Glutamatergic neuron (in vitro differentiated cells): ENCODE results near the gene SYT17. TPM values are rescaled to one million over a fixed set of nuclear protein-coding genes. Genes with fewer than 3 reads are reported as not detected.

Experiments
- DNase-seq: peaks from one replicate; pipeline ENCODE4 v3.0.0; 2022
- H3K27ac Mint-ChIP-seq: one replicate; pipeline ENCODE4 v1.8.0; 2020; ENCODE audit warnings: mild to moderate bottlenecking, mixed read lengths, inconsistent platforms; ENCODE audit not compliant: unreplicated experiment
- H3K27me3 Mint-ChIP-seq: one replicate; pipeline ENCODE4 v1.8.0; 2020; ENCODE audit warnings: mild to moderate bottlenecking, moderate library complexity, mixed read lengths, inconsistent platforms; ENCODE audit not compliant: unreplicated experiment
- H3K36me3 Mint-ChIP-seq: one replicate; pipeline ENCODE4 v1.8.0; 2020; ENCODE audit warnings: mild to moderate bottlenecking, mixed read lengths, inconsistent platforms; ENCODE audit not compliant: unreplicated experiment
- H3K4me1 Mint-ChIP-seq: one replicate; pipeline ENCODE4 v1.8.0; 2020; ENCODE audit warnings: mild to moderate bottlenecking, low read depth, mixed read lengths, inconsistent platforms; ENCODE audit not compliant: unreplicated experiment
- H3K4me3 Mint-ChIP-seq: one replicate; pipeline ENCODE4 v1.8.0; 2020; ENCODE audit warnings: mild to moderate bottlenecking, mixed read lengths, inconsistent platforms; ENCODE audit not compliant: unreplicated experiment
- H3K9me3 Mint-ChIP-seq: one replicate; pipeline ENCODE4 v1.8.0; 2020; ENCODE audit warnings: mild to moderate bottlenecking, moderate library complexity, mixed read lengths, inconsistent platforms; ENCODE audit not compliant: unreplicated experiment
- CTCF ChIP-seq: fragments of 200-600 bp; sonication (generic); IDR thresholded peaks from one replicate; pipeline ENCODE4 v1.5.0; 2021; ENCODE audit not compliant: partially characterized antibody, unreplicated experiment
- total RNA-seq: library from RNA; stranded (reverse); fragmentation: NEBNext Ultra II Directional; extraction: Animal tissue kit (Norgen Biotek cat#: 25700); gene quantifications from one replicate; pipeline ENCODE4 v1.2.1, GENCODE V29; 2021; ENCODE audit not compliant: unreplicated experiment

SYT17 gene
- total RNA-seq, 1 donor from 2014 or later, result 10.0 TPM

GRCh38 chr16:19241512-19241911 is 73.5 kb downstream of the SYT17 start:
- H3K4me1 Mint-ChIP-seq, result no peaks in the 10 kb centered on the region

GRCh38 chr16:19242186-19242585 is 74.1 kb downstream of the SYT17 start:
- Mint-ChIP-seq H3K36me3 (peaks cover 11% of the 10 kb centered on the region), H3K4me1 (no peaks in the 10 kb centered on the region), H3K27me3 (peaks cover 6% of the 10 kb centered on the region), H3K4me3 (no peak overlapping the region), H3K9me3 (peaks cover 2% of the 10 kb centered on the region), H3K27ac (no peak overlapping the region)
- TF ChIP-seq CTCF, result no peak
- DNase-seq, result no peak

More at GRCh38 chr16:19241512-19241911, 73.5 kb downstream of the SYT17 start:
- H3K4me3 Mint-ChIP-seq, result no peak overlapping the region
- no peak overlapping the region for H3K27ac Mint-ChIP-seq
- peaks cover 2% of the 10 kb centered on the region for H3K9me3 Mint-ChIP-seq
- DNase-seq, result no peak
- H3K27me3 Mint-ChIP-seq, result peaks cover 6% of the 10 kb centered on the region
- TF ChIP-seq CTCF, result no peak
- peaks cover 11% of the 10 kb centered on the region for H3K36me3 Mint-ChIP-seq

DNA sequence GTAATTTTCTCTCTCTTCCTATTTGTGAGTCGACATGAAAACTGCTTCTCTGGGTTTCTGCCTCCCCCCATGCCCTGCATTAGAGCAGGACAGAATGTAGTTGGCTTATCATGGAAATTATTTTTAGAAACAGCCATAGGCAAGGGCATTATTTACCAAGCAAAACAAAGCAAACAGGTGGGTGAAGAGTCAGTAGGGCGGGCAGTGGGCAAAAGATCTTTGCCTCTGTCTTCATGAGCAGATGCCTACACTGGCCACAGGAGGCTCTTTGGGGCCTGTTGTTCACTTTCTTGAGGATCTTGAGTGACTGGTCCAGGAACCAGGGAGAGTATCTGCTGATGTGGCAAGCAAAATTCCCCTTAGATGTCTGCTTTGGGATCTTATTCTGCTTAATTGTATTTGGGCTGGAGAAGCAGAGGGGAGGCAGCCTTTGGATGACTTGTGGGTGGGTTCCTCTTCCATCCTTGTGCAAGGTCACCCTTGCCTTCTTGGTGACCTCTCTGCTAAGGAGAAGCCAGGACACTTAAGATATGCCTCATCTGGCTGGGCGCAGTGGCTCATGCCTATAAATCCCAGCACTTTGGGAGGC is 75.0 kb downstream of the SYT17 start:
- Mint-ChIP-seq H3K9me3 (peaks cover 2% of the 10 kb centered on the region), H3K4me3 (no peak overlapping the region), H3K36me3 (peaks cover 4% of the 10 kb centered on the region), H3K27me3 (peaks cover 4% of the 10 kb centered on the region), H3K27ac (no peak overlapping the region), H3K4me1 (no peaks in the 10 kb centered on the region)
- DNase-seq, result no peak
- TF ChIP-seq CTCF, result no peak

- H3K4me1 Mint-ChIP-seq, result no peaks in the 10 kb centered on the region
- peaks cover 2% of the 10 kb centered on the region for H3K9me3 Mint-ChIP-seq
- peaks cover 3% of the 10 kb centered on the region for H3K27me3 Mint-ChIP-seq
- TF ChIP-seq CTCF, result no peak
- no peak for DNase-seq
- H3K36me3 Mint-ChIP-seq, result peaks cover 4% of the 10 kb centered on the region
- H3K4me3 Mint-ChIP-seq, result no peak overlapping the region
- H3K27ac Mint-ChIP-seq, result no peak overlapping the region
These were observed 77.4 kb downstream of the SYT17 start for GRCh38 chr16:19245326-19245925.

- no peak overlapping the region for H3K4me3 Mint-ChIP-seq
- TF ChIP-seq CTCF, result no peak
- H3K9me3 Mint-ChIP-seq, result no peaks in the 10 kb centered on the region
- peaks cover 2% of the 10 kb centered on the region for H3K4me1 Mint-ChIP-seq
- no peak for DNase-seq
- H3K27me3 Mint-ChIP-seq, result peaks cover 4% of the 10 kb centered on the region
- no peaks in the 10 kb centered on the region for H3K36me3 Mint-ChIP-seq
- no peak overlapping the region for H3K27ac Mint-ChIP-seq
These were observed 84.9 kb downstream of the SYT17 start for GRCh38 chr16:19252904-19253303.
